ENCODE results near the gene GALR2.

- no peak for TF ChIP-seq CTCF (IDR thresholded peaks at IDR 0.05)
- TF ChIP-seq POLR2AphosphoS5 (IDR thresholded peaks at IDR 0.05) = no peak
- TF ChIP-seq EP300 (IDR thresholded peaks at IDR 0.05) = no peak
Observed at GRCh38 chr17:76121932-76122430, 47.4 kb downstream of the GALR2 start.
